B cell (primary cell): Measurements from ENCODE around the gene RBP2. TPM values are rescaled to one million over a fixed set of nuclear protein-coding genes. Genes with fewer than 3 reads are reported as not detected.

Experiments used
- ATAC-seq: fragments of 200-7000 bp; cut with Tn5 transposase; one replicate; pipeline ENCODE4 v1.10.0; 2021; ENCODE audit warnings: low read depth, mild to moderate bottlenecking, moderate number of reproducible peaks, moderate library complexity
- CTCF ChIA-PET: fragments of 350-600 bp; sonication (Branson Sonifier 250); formaldehyde crosslinking; loops from one replicate; lab custom pipeline; 2021; ENCODE audit warnings: antibody characterized with exemption, inconsistent platforms; lab: Charles Lee
- POLR2A ChIA-PET: fragments of 350-600 bp; sonication (Branson Sonifier 250); formaldehyde crosslinking; loops from one replicate; lab custom pipeline; 2021; ENCODE audit warnings: antibody characterized with exemption; lab: Charles Lee
- DNase-seq: peaks from one replicate; pipeline ENCODE4 v3.0.0; 2013
- H2AFZ ChIP-seq: 2 replicates; pipeline ENCODE4 v1.6.1; 2012; ENCODE audit warnings: mild to moderate bottlenecking, low read depth, low read length; ENCODE audit not compliant: insufficient read depth, poor library complexity, severe bottlenecking
- H3K27ac ChIP-seq, 2 donors: 1 replicate in 1 of 2; 2 replicates in 1 of 2; pipeline ENCODE4 v1.5.1; 2012 to 2013; ENCODE audit warnings: low read length in 2 of 2, mild to moderate bottlenecking in 2 of 2, moderate library complexity in 1 of 2
- H3K27me3 ChIP-seq, 4 experiments: fragments of 200-600 bp in 1 of 4; sonication (generic) in 1 of 4; replicated peaks in 1 of 4; 1 replicate in 2 of 4; 2 replicates in 2 of 4; pipeline versions ENCODE4 v1.6.1 to v1.7.0; 2013 to 2016; ENCODE audit warnings: low read length in 3 of 4, mild to moderate bottlenecking in 2 of 4, mixed read lengths in 1 of 4, moderate library complexity in 1 of 4; ENCODE audit not compliant: insufficient read depth in 4 of 4, control insufficient read depth in 3 of 4; ENCODE audit errors: control extremely low read depth in 1 of 4
- H3K36me3 ChIP-seq, 2 experiments: replicated peaks in 1 of 2; 1 replicate in 1 of 2; 2 replicates in 1 of 2; pipeline versions ENCODE4 v1.6.1 to v1.7.1; 2013; ENCODE audit warnings: low read length in 1 of 2; ENCODE audit not compliant: insufficient read depth in 2 of 2, control insufficient read depth in 1 of 2; ENCODE audit errors: control extremely low read depth in 1 of 2, extremely low read depth in 1 of 2
- H3K4me1 ChIP-seq, 2 donors: fragments of 200-600 bp in 1 of 2; sonication (generic) in 1 of 2; 1 replicate in 1 of 2; 2 replicates in 1 of 2; pipeline versions ENCODE4 v1.5.1 to v1.6.1; 2013 to 2017; ENCODE audit warnings: low read length in 2 of 2; ENCODE audit not compliant: control insufficient read depth in 2 of 2, insufficient read depth in 2 of 2
- H3K4me2 ChIP-seq: replicated peaks from 2 replicates; pipeline ENCODE3; 2012; ENCODE audit warnings: mild to moderate bottlenecking, low read depth, low read length; ENCODE audit not compliant: poor library complexity, severe bottlenecking
- H3K4me3 ChIP-seq, 5 experiments: fragments of 200-600 bp in 1 of 5; sonication (generic) in 1 of 5; 1 replicate in 3 of 5; 2 replicates in 2 of 5; pipeline versions ENCODE4 v1.5.1 to v1.7.0; 2011 to 2016; ENCODE audit warnings: low read length in 4 of 5, mild to moderate bottlenecking in 4 of 5, low read depth in 2 of 5, control low read depth in 1 of 5, moderate library complexity in 1 of 5; ENCODE audit not compliant: insufficient read depth in 1 of 5; ENCODE audit errors: control extremely low read depth in 1 of 5, extremely low read depth in 1 of 5
- H3K79me2 ChIP-seq: fragments of 200-600 bp; sonication (generic); one replicate; pipeline ENCODE4 v1.6.0; 2016; ENCODE audit warnings: low read length; ENCODE audit not compliant: control insufficient read depth, insufficient read depth
- H3K9ac ChIP-seq: fragments of 200-600 bp; sonication (generic); 2 replicates; pipeline ENCODE4 v1.6.1; 2017; ENCODE audit warnings: mild to moderate bottlenecking, low read length, moderate library complexity
- H3K9me3 ChIP-seq, 3 donors: one replicate each; pipeline versions ENCODE4 v1.6.1 to v1.7.1; 2013; ENCODE audit warnings: low read length in 2 of 3; ENCODE audit not compliant: control insufficient read depth in 2 of 3, insufficient read depth in 1 of 3; ENCODE audit errors: control extremely low read depth in 1 of 3
- H4K20me1 ChIP-seq: 2 replicates; pipeline ENCODE4 v1.6.0; 2012; ENCODE audit warnings: mild to moderate bottlenecking, low read length; ENCODE audit not compliant: insufficient read depth, control insufficient read depth, poor library complexity, severe bottlenecking
- H3K27ac Mint-ChIP-seq: one replicate; pipeline ENCODE4 v1.8.0; 2021; ENCODE audit warnings: mixed read lengths
- H3K27me3 Mint-ChIP-seq: one replicate; pipeline ENCODE4 v1.8.0; 2021; ENCODE audit warnings: mixed read lengths
- H3K4me1 Mint-ChIP-seq: one replicate; pipeline ENCODE4 v1.8.0; 2021; ENCODE audit warnings: mixed read lengths
- H3K4me3 Mint-ChIP-seq: one replicate; pipeline ENCODE4 v1.8.0; 2021; ENCODE audit warnings: mixed read lengths
- H3K9me3 Mint-ChIP-seq: one replicate; pipeline ENCODE4 v1.8.0; 2022; ENCODE audit warnings: mixed read lengths; ENCODE audit not compliant: insufficient read depth
- EZH2 ChIP-seq: IDR thresholded peaks from 2 replicates; pipeline ENCODE4 v1.6.1; 2012; ENCODE audit warnings: borderline replicate concordance, low read depth, mild to moderate bottlenecking, moderate library complexity, low read length; ENCODE audit not compliant: insufficient read depth, poor library complexity, severe bottlenecking
- WGBS: methylation state at CpG from one replicate; pipeline ENCODE4 v1.1.5; 2013; ENCODE audit warnings: missing lambda C conversion rate; ENCODE audit not compliant: insufficient coverage; 5-methylcytosine and 5-hydroxymethylcytosine counted together
- intact Hi-C: fragments of 100-400 bp; cut with micrococcal nuclease; formaldehyde crosslinking; loops from one replicate; pipeline ENCODE4 v1.10.0; 2022
- polyA plus RNA-seq: library from polyadenylated mRNA; depleted of rRNA; stranded (reverse); fragments of >200 nt; gene quantifications from 2 replicates; pipeline ENCODE4 v1.2.3, GENCODE V29; 2012
- total RNA-seq, 2 donors: library from RNA; stranded (reverse); fragments of 120-200 nt in 1 of 2; gene quantifications; 1 replicate in 1 of 2; 2 replicates in 1 of 2; pipeline versions ENCODE4 v1.2.3 to v1.2.4, GENCODE V29; 2013 to 2022
- TF ChIP-seq, protein P1 (sequence below): fragments of 200-600 bp; IDR thresholded peaks from one replicate; pipeline ENCODE4 v1.8.0; 2022; ENCODE audit warnings: antibody characterized with exemption, mild to moderate bottlenecking

RBP2 gene
- total and polyA plus RNA-seq, 2 donors (not counting 1 experiment from before 2014, with no cell fraction given), result not detected

DNA sequence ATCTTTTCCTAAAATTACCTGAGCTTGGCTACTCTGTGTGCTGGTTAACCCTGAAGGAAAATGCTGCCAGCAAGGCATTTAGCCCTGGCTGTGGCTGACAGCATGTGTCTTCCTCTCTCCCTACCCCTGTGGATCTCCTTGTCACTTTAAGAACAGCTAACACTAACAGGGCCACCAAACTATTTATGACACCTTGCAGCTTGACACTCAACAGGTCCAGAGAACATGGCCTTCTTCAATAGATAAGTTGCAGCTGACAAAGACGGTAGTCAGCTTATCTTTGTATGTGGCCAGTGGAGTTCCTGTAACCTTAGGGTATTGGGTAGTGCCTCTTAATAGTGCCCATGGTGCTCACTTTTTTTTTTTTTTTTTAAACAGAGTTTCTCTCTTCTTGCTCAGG is 54.9 kb downstream of the RBP2 start:
- Histone ChIP-seq H3K4me3 (no peak overlapping the region), H3K79me2 (no peaks in the 10 kb centered on the region), H3K4me2 (no peak overlapping the region), H3K27me3 (no peaks in the 10 kb centered on the region), H4K20me1 (no peaks in the 10 kb centered on the region), H3K9ac (no peak overlapping the region), H3K4me1 (no peaks in the 10 kb centered on the region), H3K36me3 (peaks cover 2 to 8% of the 10 kb centered on the region in 2 experiments), H3K9me3 (peaks cover 1 to 6% (median 5%) of the 10 kb centered on the region in 3 donors), H2AFZ (no peak overlapping the region), H3K27ac (no peak overlapping the region)
- ChIA-PET CTCF (no interaction called here), POLR2A (no interaction called here)
- no peak for ATAC-seq
- Mint-ChIP-seq H3K4me3 (no peak overlapping the region), H3K4me1 (no peaks in the 10 kb centered on the region), H3K9me3 (peaks cover 8% of the 10 kb centered on the region), H3K27ac (no peak overlapping the region), H3K27me3 (no peaks in the 10 kb centered on the region)
- WGBS, result no CpG with 5 or more reads among the region's 1 CpG
- DNase-seq, result no peak
- intact Hi-C loops, result no loop called here
- TF ChIP-seq EZH2, result no peak
- TF ChIP-seq, protein P1, sequence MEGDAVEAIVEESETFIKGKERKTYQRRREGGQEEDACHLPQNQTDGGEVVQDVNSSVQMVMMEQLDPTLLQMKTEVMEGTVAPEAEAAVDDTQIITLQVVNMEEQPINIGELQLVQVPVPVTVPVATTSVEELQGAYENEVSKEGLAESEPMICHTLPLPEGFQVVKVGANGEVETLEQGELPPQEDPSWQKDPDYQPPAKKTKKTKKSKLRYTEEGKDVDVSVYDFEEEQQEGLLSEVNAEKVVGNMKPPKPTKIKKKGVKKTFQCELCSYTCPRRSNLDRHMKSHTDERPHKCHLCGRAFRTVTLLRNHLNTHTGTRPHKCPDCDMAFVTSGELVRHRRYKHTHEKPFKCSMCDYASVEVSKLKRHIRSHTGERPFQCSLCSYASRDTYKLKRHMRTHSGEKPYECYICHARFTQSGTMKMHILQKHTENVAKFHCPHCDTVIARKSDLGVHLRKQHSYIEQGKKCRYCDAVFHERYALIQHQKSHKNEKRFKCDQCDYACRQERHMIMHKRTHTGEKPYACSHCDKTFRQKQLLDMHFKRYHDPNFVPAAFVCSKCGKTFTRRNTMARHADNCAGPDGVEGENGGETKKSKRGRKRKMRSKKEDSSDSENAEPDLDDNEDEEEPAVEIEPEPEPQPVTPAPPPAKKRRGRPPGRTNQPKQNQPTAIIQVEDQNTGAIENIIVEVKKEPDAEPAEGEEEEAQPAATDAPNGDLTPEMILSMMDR, result no peak

DNA sequence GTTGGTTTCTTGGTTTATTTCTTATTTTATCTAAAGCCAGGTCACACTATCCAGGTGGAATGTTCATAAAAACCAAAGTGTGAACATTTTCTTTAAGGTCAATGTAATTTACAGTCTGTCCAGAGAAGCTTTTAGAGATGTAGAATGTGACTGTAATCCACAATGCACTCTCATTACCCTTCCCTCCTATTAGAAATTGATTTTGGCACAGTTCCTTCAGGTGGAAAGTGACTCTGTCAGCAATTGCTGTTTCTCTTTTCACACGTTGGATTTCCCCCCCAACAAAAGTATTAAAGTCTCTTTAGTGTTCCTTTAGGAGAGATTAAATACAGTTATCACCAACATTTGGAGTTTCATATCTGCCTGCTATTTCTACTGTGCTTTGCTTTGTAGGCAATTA is 55.3 kb downstream of the RBP2 start:
- Histone ChIP-seq H3K9me3 (peaks cover 2 to 9% (median 5%) of the 10 kb centered on the region in 3 donors), H3K4me3 (no peak overlapping the region), H3K27ac (no peak overlapping the region), H3K79me2 (no peaks in the 10 kb centered on the region), H4K20me1 (no peaks in the 10 kb centered on the region), H3K36me3 (peaks cover 2 to 8% of the 10 kb centered on the region in 2 experiments), H3K4me2 (no peak overlapping the region), H3K9ac (no peak overlapping the region), H3K4me1 (no peaks in the 10 kb centered on the region), H3K27me3 (no peaks in the 10 kb centered on the region), H2AFZ (no peak overlapping the region)
- Mint-ChIP-seq H3K27me3 (no peaks in the 10 kb centered on the region), H3K9me3 (peaks cover 10% of the 10 kb centered on the region), H3K4me1 (no peaks in the 10 kb centered on the region), H3K4me3 (no peak overlapping the region), H3K27ac (no peak overlapping the region)
- POLR2A ChIA-PET, result no interaction called here
- ATAC-seq (no peak), DNase-seq (no peak)
- TF ChIP-seq EZH2, result no peak
- TF ChIP-seq, protein P1, result no peak
- CTCF ChIA-PET, result no interaction called here
- intact Hi-C loops, result no loop called here
- WGBS, result no CpG with 5 or more reads among the region's 1 CpG
